ENCODE data around the gene FBXO11.

Gene FBXO11

GRCh38 chr2:47849368-47849767 lies 56.9 kb downstream of the FBXO11 start:
- DNase-seq = no peak

GRCh38 chr2:47844162-47844561 lies 62.1 kb downstream of the FBXO11 start:
- no peak for DNase-seq

- no peak for DNase-seq
Measured at GRCh38 chr2:47843407-47843806, 62.9 kb downstream of the FBXO11 start.

GRCh38 chr2:47842846-47843245 lies 63.5 kb downstream of the FBXO11 start:
- no peak for DNase-seq

- DNase-seq = no peak
Measured at GRCh38 chr2:47838686-47839085, 67.6 kb downstream of the FBXO11 start.

GRCh38 chr2:47838249-47838648 lies 68.0 kb downstream of the FBXO11 start:
- DNase-seq = no peak

GRCh38 chr2:47833516-47833968 lies 72.8 kb downstream of the FBXO11 start:
- DNase-seq = no peak

GRCh38 chr2:47822518-47822917 lies 83.8 kb downstream of the FBXO11 start:
- DNase-seq = no peak

GRCh38 chr2:47819834-47820233 lies 86.5 kb downstream of the FBXO11 start:
- DNase-seq = no peak

GRCh38 chr2:47818777-47819176 lies 87.5 kb downstream of the FBXO11 start:
- no peak for DNase-seq

- no peak for DNase-seq
Measured at GRCh38 chr2:47815764-47816163, 90.5 kb downstream of the FBXO11 start.

GRCh38 chr2:47811668-47812067 lies 94.6 kb downstream of the FBXO11 start:
- no peak for DNase-seq

- DNase-seq = no peak
Measured at GRCh38 chr2:47810850-47811249, 95.4 kb downstream of the FBXO11 start.

GRCh38 chr2:47809903-47810302 lies 96.4 kb downstream of the FBXO11 start:
- DNase-seq = no peak

GRCh38 chr2:47808614-47809013 lies 97.7 kb downstream of the FBXO11 start:
- no peak for DNase-seq

- DNase-seq = no peak
Measured at GRCh38 chr2:47805850-47806249, 100.4 kb downstream of the FBXO11 start.

- no peak for DNase-seq
Measured at GRCh38 chr2:47803770-47804169, 102.5 kb downstream of the FBXO11 start.

- DNase-seq = no peak
Measured at GRCh38 chr2:47803363-47803762, 102.9 kb downstream of the FBXO11 start.

GRCh38 chr2:47801118-47801517 lies 105.2 kb downstream of the FBXO11 start:
- no peak for DNase-seq

GRCh38 chr2:47799031-47799609 lies 107.2 kb downstream of the FBXO11 start:
- no peak for DNase-seq

GRCh38 chr2:47798631-47799030 lies 107.7 kb downstream of the FBXO11 start:
- no peak for DNase-seq

GRCh38 chr2:47796090-47796697 lies 110.1 kb downstream of the FBXO11 start:
- no peak for DNase-seq

GRCh38 chr2:47785986-47786385 lies 120.3 kb downstream of the FBXO11 start:
- DNase-seq = no peak

- no peak for DNase-seq
Measured at GRCh38 chr2:47784352-47784851, 121.9 kb downstream of the FBXO11 start.
